Mucosa of descending colon (tissue), 3 donors: ENCODE data around the gene BID. TPM values are rescaled to one million over a fixed set of nuclear protein-coding genes. Genes with fewer than 3 reads are reported as not detected.

Experiments
- ATAC-seq: fragments of 200-7000 bp; cut with Tn5 transposase; one replicate; pipeline ENCODE4 v1.9.1; 2020; ENCODE audit warnings: mild to moderate bottlenecking, moderate library complexity
- DNase-seq, 3 donors: peaks; one replicate each; pipeline ENCODE4 v3.0.0-alpha.2; 2020
- H3K36me3 ChIP-seq: fragments of 200-600 bp; one replicate; pipeline ENCODE4 v1.8.0; 2021; ENCODE audit warnings: low read depth, mild to moderate bottlenecking
- H3K4me1 ChIP-seq: fragments of 200-600 bp; one replicate; pipeline ENCODE4 v1.8.0; 2021; ENCODE audit warnings: low read depth, mild to moderate bottlenecking
- H3K4me3 ChIP-seq: fragments of 200-600 bp; one replicate; pipeline ENCODE4 v1.8.0; 2021; ENCODE audit warnings: mild to moderate bottlenecking
- H3K9me3 ChIP-seq: fragments of 200-600 bp; one replicate; pipeline ENCODE4 v1.8.0; 2021; ENCODE audit warnings: mild to moderate bottlenecking
- CTCF ChIP-seq: fragments of 200-600 bp; IDR thresholded peaks from one replicate; pipeline ENCODE4 v1.8.0; 2022; ENCODE audit warnings: antibody characterized with exemption, mild to moderate bottlenecking
- intact Hi-C, 2 donors: fragments of 100-400 bp; cut with DNase I in 1 of 2; cut with micrococcal nuclease in 1 of 2; formaldehyde crosslinking; loops; one replicate each; pipeline versions ENCODE4 v1.11.0 to v1.11.1; 2022; cut with DNase I, micrococcal nuclease
- total RNA-seq, 3 donors: library from RNA; stranded (reverse); fragmentation: NEBNext Ultra II Directional in 2 of 3; extraction: Animal tissue kit (Norgen Biotek cat#: 25700) in 2 of 3; gene quantifications; one replicate each; pipeline versions ENCODE4 v1.2.1 to v1.2.4, GENCODE V29; 2021 to 2023
- donor health status: DM: no; HTN: no; CAD: no; lungs with moderate emphysema.
- donor health status: DM: no; HTN: no; CAD: no.
- donor health status: DM: no; HTN: yes; CAD: no.

BID gene
- total RNA-seq, 3 donors from 2014 or later, result 17.9 to 35.0 (median 21.8) TPM

GRCh38 chr22:17795661-17796548 is 21.6 kb upstream of the BID start:
- Histone ChIP-seq H3K36me3 (no peaks in the 10 kb centered on the region), H3K4me3 (no peak overlapping the region), H3K9me3 (no peaks in the 10 kb centered on the region), H3K4me1 (no peaks in the 10 kb centered on the region)
- ATAC-seq (no peak), DNase-seq (no peak)
- intact Hi-C loops, result no loop called here
- no peak for TF ChIP-seq CTCF

GRCh38 chr22:17794726-17795542 is 20.7 kb upstream of the BID start:
- no peak for TF ChIP-seq CTCF
- intact Hi-C loops, result no loop called here
- Histone ChIP-seq H3K4me3 (no peak overlapping the region), H3K36me3 (no peaks in the 10 kb centered on the region), H3K4me1 (no peaks in the 10 kb centered on the region), H3K9me3 (no peaks in the 10 kb centered on the region)
- DNase-seq, result no peak
- ATAC-seq, result no peak

GRCh38 chr22:17792854-17793434 is 18.7 kb upstream of the BID start:
- intact Hi-C loops, result no loop called here
- no peak for DNase-seq
- ATAC-seq, result no peak

GRCh38 chr22:17792299-17792698 is 18.0 kb upstream of the BID start:
- DNase-seq (no peak), ATAC-seq (peak; percentile 6)
- peaks cover 4% of the 10 kb centered on the region for H3K4me1 ChIP-seq
- H3K4me3 ChIP-seq, result no peak overlapping the region
- intact Hi-C loops, result no loop called here
- H3K9me3 ChIP-seq, result no peaks in the 10 kb centered on the region
- H3K36me3 ChIP-seq, result no peaks in the 10 kb centered on the region
- TF ChIP-seq CTCF, result no peak

More at GRCh38 chr22:17792854-17793434, 18.7 kb upstream of the BID start:
- Histone ChIP-seq H3K4me3 (no peak overlapping the region), H3K4me1 (no peaks in the 10 kb centered on the region), H3K9me3 (no peaks in the 10 kb centered on the region), H3K36me3 (no peaks in the 10 kb centered on the region)
- no peak for TF ChIP-seq CTCF

GRCh38 chr22:17791196-17791595 is 16.9 kb upstream of the BID start:
- Histone ChIP-seq H3K4me1 (peaks cover 11% of the 10 kb centered on the region), H3K36me3 (no peaks in the 10 kb centered on the region), H3K9me3 (no peaks in the 10 kb centered on the region), H3K4me3 (no peak overlapping the region)
- intact Hi-C loops, result no loop called here
- DNase-seq (no peak), ATAC-seq (no peak)
- no peak for TF ChIP-seq CTCF
